HEK293 (cell line): Measurements from ENCODE around the gene KLHL18.

Experiments used
- CTCF ChIA-PET: fragments of 350-600 bp; formaldehyde crosslinking; extraction: SDS; loops from one replicate; lab custom pipeline; 2021; ENCODE audit warnings: antibody characterized with exemption; lab: Yijun Ruan, JAX
- POLR2A ChIA-PET: fragments of 300-600 bp; formaldehyde crosslinking; extraction: SDS; loops from one replicate; lab custom pipeline; 2020; ENCODE audit warnings: antibody characterized with exemption, inconsistent platforms; lab: Yijun Ruan, JAX
- H3K27ac ChIP-seq: fragments of 200-500 bp; sonication (Bioruptor generic); 2 replicates; pipeline ENCODE4 v1.5.1; 2014; ENCODE audit warnings: low read depth, low read length, control low read depth, inconsistent platforms; ENCODE audit errors: extremely low read depth
- H3K36me3 ChIP-seq, 2 experiments: fragments of 200-500 bp in 1 of 2; sonication (Bioruptor generic) in 1 of 2; 1 replicate in 1 of 2; 2 replicates in 1 of 2; pipeline ENCODE4 v1.5.1; 2014 to 2017; ENCODE audit warnings: inconsistent platforms in 2 of 2, low read length in 2 of 2; ENCODE audit not compliant: control insufficient read depth in 2 of 2, insufficient read depth in 1 of 2
- H3K4me1 ChIP-seq: fragments of 200-500 bp; sonication (Bioruptor generic); 2 replicates; pipeline ENCODE4 v1.5.1; 2014; ENCODE audit warnings: mild to moderate bottlenecking, low read length, inconsistent platforms; ENCODE audit not compliant: control insufficient read depth, insufficient read depth
- H3K4me3 ChIP-seq: 2 replicates; pipeline ENCODE4 v1.5.1; 2011; ENCODE audit warnings: low read depth, mild to moderate bottlenecking, control low read depth, low read length, moderate library complexity
- H3K9me3 ChIP-seq: fragments of 200-500 bp; sonication (Bioruptor generic); 2 replicates; pipeline ENCODE4 v1.5.1; 2014; ENCODE audit warnings: low read depth, low read length, inconsistent platforms; ENCODE audit not compliant: control insufficient read depth, insufficient read depth
- FEZF1 ChIP-seq: fragments of 450-650 bp; formaldehyde crosslinking; IDR thresholded peaks from 2 replicates; pipeline ENCODE4 v1.5.1; 2016; ENCODE audit warnings: missing biosample characterization, missing genetic modification characterization
- HOXC10 ChIP-seq: sonication (generic); formaldehyde crosslinking; IDR thresholded peaks from 2 replicates; pipeline ENCODE4 v1.8.1; 2023; ENCODE audit warnings: mild to moderate bottlenecking, missing genetic modification reagents
- IKZF3 ChIP-seq: fragments of 450-650 bp; IDR thresholded peaks from 2 replicates; pipeline ENCODE4 v1.5.0; 2018; ENCODE audit warnings: missing biosample characterization, mild to moderate bottlenecking, missing genetic modification characterization, moderate library complexity
- PATZ1 ChIP-seq: fragments of 450-650 bp; formaldehyde crosslinking; IDR thresholded peaks from 2 replicates; pipeline ENCODE4 v1.5.1; 2016; ENCODE audit warnings: missing biosample characterization, missing genetic modification characterization
- RBAK ChIP-seq: fragments of 450-650 bp; formaldehyde crosslinking; IDR thresholded peaks from 2 replicates; pipeline ENCODE4 v1.5.1; 2016; ENCODE audit warnings: missing biosample characterization, missing genetic modification characterization
- SALL2 ChIP-seq: fragments of 450-650 bp; formaldehyde crosslinking; IDR thresholded peaks from 2 replicates; pipeline ENCODE4 v1.5.0; 2017; ENCODE audit warnings: missing biosample characterization, mild to moderate bottlenecking, missing genetic modification characterization, borderline replicate concordance
- SP3 ChIP-seq: fragments of 450-650 bp; formaldehyde crosslinking; IDR thresholded peaks from 2 replicates; pipeline ENCODE4 v1.5.1; 2016; ENCODE audit warnings: missing biosample characterization, missing genetic modification characterization
- YY1 ChIP-seq: fragments of 450-650 bp; formaldehyde crosslinking; IDR thresholded peaks from 2 replicates; pipeline ENCODE4 v1.5.1; 2018; ENCODE audit warnings: missing biosample characterization, missing genetic modification characterization
- ZBTB44 ChIP-seq: fragments of 450-650 bp; IDR thresholded peaks from 2 replicates; pipeline ENCODE4 v1.5.1; 2018; ENCODE audit warnings: missing biosample characterization, mild to moderate bottlenecking, missing genetic modification characterization
- ZBTB7A ChIP-seq: fragments of 450-650 bp; formaldehyde crosslinking; IDR thresholded peaks from 2 replicates; pipeline ENCODE4 v1.5.1; 2016; ENCODE audit warnings: low read depth, missing biosample characterization, missing genetic modification characterization
- ZEB2 ChIP-seq: fragments of 450-650 bp; formaldehyde crosslinking; IDR thresholded peaks from 2 replicates; pipeline ENCODE4 v1.5.1; 2016; ENCODE audit warnings: missing biosample characterization, missing genetic modification characterization
- ZFP69B ChIP-seq: fragments of 450-650 bp; formaldehyde crosslinking; IDR thresholded peaks from 2 replicates; pipeline ENCODE4 v1.5.1; 2016; ENCODE audit warnings: missing biosample characterization, missing genetic modification characterization
- ZNF157 ChIP-seq: fragments of 450-650 bp; formaldehyde crosslinking; IDR thresholded peaks from 2 replicates; pipeline ENCODE4 v1.5.1; 2016; ENCODE audit warnings: missing biosample characterization, missing genetic modification characterization
- ZNF175 ChIP-seq: fragments of 450-650 bp; formaldehyde crosslinking; IDR thresholded peaks from 2 replicates; pipeline ENCODE4 v1.5.1; 2016; ENCODE audit warnings: missing biosample characterization, missing genetic modification characterization
- ZNF18 ChIP-seq: fragments of 450-650 bp; formaldehyde crosslinking; IDR thresholded peaks from 2 replicates; pipeline ENCODE4 v1.5.1; 2016; ENCODE audit warnings: missing biosample characterization, missing genetic modification characterization
- ZNF214 ChIP-seq: fragments of 450-650 bp; formaldehyde crosslinking; IDR thresholded peaks from 2 replicates; pipeline ENCODE4 v1.5.1; 2017; ENCODE audit warnings: missing biosample characterization, mild to moderate bottlenecking, missing genetic modification characterization, borderline replicate concordance
- ZNF350 ChIP-seq: fragments of 450-650 bp; formaldehyde crosslinking; IDR thresholded peaks from 2 replicates; pipeline ENCODE4 v1.5.0; 2017; ENCODE audit warnings: missing biosample characterization, mild to moderate bottlenecking, missing genetic modification characterization
- ZNF416 ChIP-seq: fragments of 450-650 bp; formaldehyde crosslinking; IDR thresholded peaks from 2 replicates; pipeline ENCODE4 v1.5.1; 2016; ENCODE audit warnings: missing biosample characterization, missing genetic modification characterization
- ZNF510 ChIP-seq: fragments of 450-650 bp; formaldehyde crosslinking; IDR thresholded peaks from 2 replicates; pipeline ENCODE4 v1.5.1; 2018; ENCODE audit warnings: mild to moderate bottlenecking, missing genetic modification characterization, missing biosample characterization; ENCODE audit not compliant: insufficient replicate concordance
- ZNF585B ChIP-seq: fragments of 450-650 bp; formaldehyde crosslinking; IDR thresholded peaks from 2 replicates; pipeline ENCODE4 v1.5.1; 2016; ENCODE audit warnings: missing biosample characterization, missing genetic modification characterization
- ZNF600 ChIP-seq: fragments of 450-650 bp; formaldehyde crosslinking; IDR thresholded peaks from 2 replicates; pipeline ENCODE4 v1.5.1; 2016; ENCODE audit warnings: missing biosample characterization, missing genetic modification characterization
- ZNF658 ChIP-seq: fragments of 450-650 bp; formaldehyde crosslinking; IDR thresholded peaks from 2 replicates; pipeline ENCODE4; 2016; ENCODE audit warnings: missing biosample characterization, missing genetic modification characterization
- ZNF670 ChIP-seq: fragments of 450-650 bp; formaldehyde crosslinking; IDR thresholded peaks from 2 replicates; pipeline ENCODE4 v1.5.1; 2016; ENCODE audit warnings: missing biosample characterization, missing genetic modification characterization, low read depth
- ZNF677 ChIP-seq: fragments of 450-650 bp; IDR thresholded peaks from 2 replicates; pipeline ENCODE4 v1.5.0; 2018; ENCODE audit warnings: missing biosample characterization, mild to moderate bottlenecking, missing genetic modification characterization, moderate library complexity
- ZNF830 ChIP-seq: fragments of 450-650 bp; IDR thresholded peaks from 2 replicates; pipeline ENCODE4 v1.5.0; 2018; ENCODE audit warnings: missing biosample characterization, missing genetic modification characterization, low read depth, mild to moderate bottlenecking, moderate library complexity
- ZNF843 ChIP-seq: fragments of 450-650 bp; formaldehyde crosslinking; IDR thresholded peaks from 2 replicates; pipeline ENCODE4 v1.5.1; 2016; ENCODE audit warnings: missing biosample characterization, missing genetic modification characterization
- TF ChIP-seq, protein P1 (sequence below): fragments of 450-650 bp; formaldehyde crosslinking; IDR thresholded peaks from 2 replicates; pipeline ENCODE4 v1.5.1; 2017; ENCODE audit warnings: missing biosample characterization, missing genetic modification characterization

The KLHL18 gene

GRCh38 chr3:47265725-47266428, 16.9 kb upstream of the KLHL18 start:
- POLR2A ChIA-PET, result no interaction called here
- Histone ChIP-seq H3K4me1 (no peaks in the 10 kb centered on the region), H3K27ac (no peak overlapping the region), H3K4me3 (no peak overlapping the region), H3K9me3 (no peaks in the 10 kb centered on the region), H3K36me3 (no peaks in the 10 kb centered on the region)
- CTCF ChIA-PET, result interaction anchor here (0.6 kb wide), 1 partner anchor 485 kb away, joined by 3 read pairs; no protein-coding TSS in a partner anchor
- TF ChIP-seq ZNF658 (no peak), ZNF18 (no peak), ZNF157 (tag by site-specific recombination) (no peak), ZNF843 (tag by site-specific recombination) (no peak), ZFP69B (tag by site-specific recombination) (no peak), ZNF670 (tag by site-specific recombination) (no peak), HOXC10 (no peak), ZBTB7A (no peak), ZNF510 (tag by site-specific recombination) (no peak), ZNF600 (no peak), FEZF1 (tag by site-specific recombination) (no peak), RBAK (tag by site-specific recombination) (no peak), ZNF677 (tag by site-specific recombination) (no peak), ZNF214 (tag by site-specific recombination) (no peak), ZBTB44 (no peak), SP3 (tag by site-specific recombination) (no peak)
- TF ChIP-seq, protein P1, sequence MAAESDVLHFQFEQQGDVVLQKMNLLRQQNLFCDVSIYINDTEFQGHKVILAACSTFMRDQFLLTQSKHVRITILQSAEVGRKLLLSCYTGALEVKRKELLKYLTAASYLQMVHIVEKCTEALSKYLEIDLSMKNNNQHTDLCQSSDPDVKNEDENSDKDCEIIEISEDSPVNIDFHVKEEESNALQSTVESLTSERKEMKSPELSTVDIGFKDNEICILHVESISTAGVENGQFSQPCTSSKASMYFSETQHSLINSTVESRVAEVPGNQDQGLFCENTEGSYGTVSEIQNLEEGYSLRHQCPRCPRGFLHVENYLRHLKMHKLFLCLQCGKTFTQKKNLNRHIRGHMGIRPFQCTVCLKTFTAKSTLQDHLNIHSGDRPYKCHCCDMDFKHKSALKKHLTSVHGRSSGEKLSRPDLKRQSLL (tag by site-specific recombination), result no peak

DNA sequence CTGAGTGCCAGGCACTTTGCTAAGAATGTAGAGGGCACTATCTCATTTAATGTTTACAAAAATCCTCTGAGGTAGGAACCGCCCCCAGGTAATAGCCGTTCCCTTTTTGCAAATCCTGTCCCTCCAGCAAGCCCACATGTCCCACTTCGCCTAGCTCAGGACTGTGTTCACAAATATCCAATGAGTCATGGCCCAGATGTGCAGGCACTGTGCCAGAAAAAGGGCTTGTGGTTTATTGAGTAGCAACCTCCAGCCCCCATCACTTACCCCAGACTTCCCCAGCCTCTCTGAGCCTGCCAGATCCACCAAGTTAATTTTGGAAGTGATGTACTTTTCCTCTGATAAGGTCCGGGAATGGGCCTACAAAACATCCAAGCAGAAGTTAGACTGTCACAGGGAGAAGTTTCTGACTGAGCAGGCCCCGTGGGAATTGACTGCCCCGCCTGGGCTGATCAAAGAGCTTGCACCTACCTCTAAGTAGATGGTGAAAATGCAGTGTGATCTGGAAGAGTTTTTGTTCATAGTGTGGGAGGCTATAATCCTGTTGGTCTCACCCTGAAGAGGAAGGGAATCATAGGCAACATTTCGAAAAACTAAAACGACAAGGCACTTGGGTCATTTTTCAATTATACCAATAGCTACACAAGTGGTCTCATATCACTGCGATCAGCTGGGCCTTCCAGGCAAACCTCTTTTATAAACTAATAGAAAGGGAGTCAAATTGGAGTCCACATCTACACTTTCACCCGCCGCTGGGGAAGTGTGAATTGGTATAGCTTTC, 15.8 kb upstream of the KLHL18 start:
- ChIA-PET CTCF (interaction anchor here (0.7 kb wide), 1 partner anchor 15 kb away, joined by 3 read pairs; no protein-coding TSS in a partner anchor), POLR2A (no interaction called here)
- Histone ChIP-seq H3K27ac (no peak overlapping the region), H3K4me3 (no peak overlapping the region), H3K36me3 (no peaks in the 10 kb centered on the region), H3K4me1 (no peaks in the 10 kb centered on the region), H3K9me3 (no peaks in the 10 kb centered on the region)
- peak; percentile 79 for TF ChIP-seq PATZ1
- no peak for TF ChIP-seq SALL2
- TF ChIP-seq ZEB2 (tag by site-specific recombination), result peak; percentile 59
- no peak for TF ChIP-seq ZNF416
- no peak for TF ChIP-seq ZNF350
- TF ChIP-seq IKZF3 (tag by site-specific recombination), result no peak
- no peak for TF ChIP-seq ZNF175 (tag by site-specific recombination)
- TF ChIP-seq ZNF585B (tag by site-specific recombination), result no peak
- no peak for TF ChIP-seq ZNF830 (tag by site-specific recombination)
- TF ChIP-seq YY1, result no peak
